GM06990 (cell line): Measurements from ENCODE around the gene PAQR6.

Experiments used
- DNase-seq: peaks from one replicate; pipeline ENCODE4 v3.0.0-alpha.2; 2011; ENCODE audit not compliant: insufficient read length; ENCODE audit errors: extremely low read depth
- H3K27me3 ChIP-seq: replicated peaks from 2 replicates; pipeline ENCODE4 v1.6.0; 2011; ENCODE audit warnings: low read length; ENCODE audit not compliant: control insufficient read depth, insufficient read depth
- H3K36me3 ChIP-seq: 2 replicates; pipeline ENCODE4 v1.5.1; 2011; ENCODE audit warnings: low read length; ENCODE audit not compliant: control insufficient read depth, insufficient read depth
- H3K4me3 ChIP-seq: replicated peaks from 2 replicates; pipeline ENCODE4 v1.5.1; 2011; ENCODE audit warnings: low read depth, mild to moderate bottlenecking, control low read depth, low read length
- CTCF ChIP-seq: IDR thresholded peaks from 2 replicates; pipeline ENCODE4 v1.5.1; 2011; ENCODE audit warnings: low read length, control low read depth, mild to moderate bottlenecking, inconsistent platforms; ENCODE audit not compliant: insufficient read depth, poor library complexity, severe bottlenecking

The PAQR6 gene

GRCh38 chr1:156213644-156213966 lies 34.3 kb downstream of the PAQR6 start:
- H3K27me3 ChIP-seq: no peaks in the 10 kb centered on the region
- no peak for TF ChIP-seq CTCF
- peak overlapping the region; percentile 87 for H3K4me3 ChIP-seq
- H3K36me3 ChIP-seq: peaks cover 10% of the 10 kb centered on the region
- peak; percentile 53 for DNase-seq

- TF ChIP-seq CTCF: no peak
- DNase-seq: peak; percentile 98
- H3K36me3 ChIP-seq: peaks cover 13% of the 10 kb centered on the region
- H3K27me3 ChIP-seq: no peaks in the 10 kb centered on the region
- H3K4me3 ChIP-seq: peak within 1 kb of the TSS; percentile 87
Observed at GRCh38 chr1:156212833-156213643, 34.8 kb downstream of the PAQR6 start, which contains the start of gene PMF1. TSS of gene PMF1 (plus strand) at chr1:156213007. CDS start at chr1:156213016, 9 bp downstream.

GRCh38 chr1:156212130-156212529 lies 35.7 kb downstream of the PAQR6 start:
- no peak for TF ChIP-seq CTCF
- no peak for DNase-seq
- peaks cover 13% of the 10 kb centered on the region for H3K36me3 ChIP-seq
- peak overlapping the region; percentile 87 for H3K4me3 ChIP-seq
- H3K27me3 ChIP-seq: no peaks in the 10 kb centered on the region

- peaks cover 15% of the 10 kb centered on the region for H3K36me3 ChIP-seq
- DNase-seq: no peak
- H3K4me3 ChIP-seq: no peak overlapping the region
- TF ChIP-seq CTCF: no peak
- H3K27me3 ChIP-seq: no peaks in the 10 kb centered on the region
Observed at GRCh38 chr1:156211243-156211642, 36.6 kb downstream of the PAQR6 start.

GRCh38 chr1:156204686-156205085 lies 43.2 kb downstream of the PAQR6 start:
- TF ChIP-seq CTCF: no peak
- no peaks in the 10 kb centered on the region for H3K27me3 ChIP-seq
- peaks cover 17% of the 10 kb centered on the region for H3K36me3 ChIP-seq
- DNase-seq: no peak
- no peak overlapping the region for H3K4me3 ChIP-seq
